ENCODE measurements around the gene KCNH1. TPM values are rescaled to one million over a fixed set of nuclear protein-coding genes. Genes with fewer than 3 reads are reported as not detected.

The KCNH1 gene
- total RNA-seq, 1 experiment from 2014 or later: 0.17 TPM

DNA sequence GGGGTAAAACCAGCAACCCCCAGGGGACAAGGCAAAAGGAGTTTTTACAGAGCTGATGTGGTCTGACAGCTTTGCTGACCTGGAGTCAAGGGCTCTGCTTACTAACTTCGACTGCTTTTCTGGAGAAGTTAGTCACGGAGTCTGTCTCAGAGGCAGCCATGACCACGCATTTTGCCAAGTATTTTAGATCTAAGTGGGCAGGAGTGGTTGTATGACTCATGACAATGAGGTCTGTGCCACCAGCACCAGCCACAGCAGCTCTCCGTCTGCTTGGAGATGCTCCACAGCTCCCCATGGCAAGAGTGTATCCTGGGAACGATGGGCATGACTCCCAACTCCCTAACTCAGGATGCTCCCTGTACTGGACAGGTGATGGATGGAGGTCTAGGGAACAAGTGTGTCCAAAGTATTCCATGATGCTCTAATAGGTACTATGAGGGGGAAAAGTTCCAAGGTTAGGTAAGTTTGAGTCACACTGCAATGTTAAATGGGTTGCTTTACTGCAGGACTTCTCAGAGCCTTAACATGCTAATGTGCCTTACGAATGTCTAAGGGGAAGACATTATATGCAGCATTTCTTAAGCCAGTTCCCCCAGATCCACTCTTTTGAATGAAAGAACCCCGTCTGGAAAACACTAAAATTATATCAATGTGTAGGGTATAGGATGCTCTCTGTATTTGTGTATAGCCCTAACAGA, 446.2 kb downstream of the KCNH1 start:
- H3K36me3 Mint-ChIP-seq: no peaks in the 10 kb centered on the region
- H3K9me3 Mint-ChIP-seq: no peaks in the 10 kb centered on the region
- no peak for DNase-seq (ENCODE audit: low spot score)
- no peaks in the 10 kb centered on the region for H3K27me3 Mint-ChIP-seq (ENCODE audit: low read depth)
- no peak overlapping the region for H3K4me3 Mint-ChIP-seq
- no peaks in the 10 kb centered on the region for H3K4me1 Mint-ChIP-seq
- no peak overlapping the region for H3K27ac Mint-ChIP-seq
- TF ChIP-seq, protein P1, sequence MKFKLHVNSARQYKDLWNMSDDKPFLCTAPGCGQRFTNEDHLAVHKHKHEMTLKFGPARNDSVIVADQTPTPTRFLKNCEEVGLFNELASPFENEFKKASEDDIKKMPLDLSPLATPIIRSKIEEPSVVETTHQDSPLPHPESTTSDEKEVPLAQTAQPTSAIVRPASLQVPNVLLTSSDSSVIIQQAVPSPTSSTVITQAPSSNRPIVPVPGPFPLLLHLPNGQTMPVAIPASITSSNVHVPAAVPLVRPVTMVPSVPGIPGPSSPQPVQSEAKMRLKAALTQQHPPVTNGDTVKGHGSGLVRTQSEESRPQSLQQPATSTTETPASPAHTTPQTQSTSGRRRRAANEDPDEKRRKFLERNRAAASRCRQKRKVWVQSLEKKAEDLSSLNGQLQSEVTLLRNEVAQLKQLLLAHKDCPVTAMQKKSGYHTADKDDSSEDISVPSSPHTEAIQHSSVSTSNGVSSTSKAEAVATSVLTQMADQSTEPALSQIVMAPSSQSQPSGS (CRISPR knock-in tag; IDR thresholded peaks at IDR 0.05; ENCODE audit: borderline replicate concordance, low read depth): no peak
- no peak for TF ChIP-seq PRRX2 (CRISPR knock-in tag; IDR thresholded peaks at IDR 0.05)
- TF ChIP-seq NFATC4 (CRISPR knock-in tag; IDR thresholded peaks at IDR 0.05): no peak
- TF ChIP-seq ESRRA (CRISPR knock-in tag; IDR thresholded peaks at IDR 0.05; ENCODE audit: borderline replicate concordance): no peak
- no peak for TF ChIP-seq ETV6 (CRISPR knock-in tag; IDR thresholded peaks at IDR 0.05)
- TF ChIP-seq, protein P2, sequence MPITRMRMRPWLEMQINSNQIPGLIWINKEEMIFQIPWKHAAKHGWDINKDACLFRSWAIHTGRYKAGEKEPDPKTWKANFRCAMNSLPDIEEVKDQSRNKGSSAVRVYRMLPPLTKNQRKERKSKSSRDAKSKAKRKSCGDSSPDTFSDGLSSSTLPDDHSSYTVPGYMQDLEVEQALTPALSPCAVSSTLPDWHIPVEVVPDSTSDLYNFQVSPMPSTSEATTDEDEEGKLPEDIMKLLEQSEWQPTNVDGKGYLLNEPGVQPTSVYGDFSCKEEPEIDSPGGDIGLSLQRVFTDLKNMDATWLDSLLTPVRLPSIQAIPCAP (CRISPR knock-in tag; IDR thresholded peaks at IDR 0.05): no peak
- no peak for TF ChIP-seq MYBL2 (CRISPR knock-in tag; IDR thresholded peaks at IDR 0.05)
- TF ChIP-seq, protein P3, sequence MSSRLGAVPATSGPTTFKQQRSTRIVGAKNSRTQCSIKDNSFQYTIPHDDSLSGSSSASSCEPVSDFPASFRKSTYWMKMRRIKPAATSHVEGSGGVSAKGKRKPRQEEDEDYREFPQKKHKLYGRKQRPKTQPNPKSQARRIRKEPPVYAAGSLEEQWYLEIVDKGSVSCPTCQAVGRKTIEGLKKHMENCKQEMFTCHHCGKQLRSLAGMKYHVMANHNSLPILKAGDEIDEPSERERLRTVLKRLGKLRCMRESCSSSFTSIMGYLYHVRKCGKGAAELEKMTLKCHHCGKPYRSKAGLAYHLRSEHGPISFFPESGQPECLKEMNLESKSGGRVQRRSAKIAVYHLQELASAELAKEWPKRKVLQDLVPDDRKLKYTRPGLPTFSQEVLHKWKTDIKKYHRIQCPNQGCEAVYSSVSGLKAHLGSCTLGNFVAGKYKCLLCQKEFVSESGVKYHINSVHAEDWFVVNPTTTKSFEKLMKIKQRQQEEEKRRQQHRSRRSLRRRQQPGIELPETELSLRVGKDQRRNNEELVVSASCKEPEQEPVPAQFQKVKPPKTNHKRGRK (CRISPR knock-in tag; IDR thresholded peaks at IDR 0.05; ENCODE audit: borderline replicate concordance): no peak
- TF ChIP-seq TEAD1 (CRISPR knock-in tag; IDR thresholded peaks at IDR 0.05): no peak
- no peak for TF ChIP-seq ZNF396 (CRISPR knock-in tag; IDR thresholded peaks at IDR 0.05; ENCODE audit: borderline replicate concordance)
- no peak for TF ChIP-seq KAT7 (CRISPR knock-in tag; IDR thresholded peaks at IDR 0.05; ENCODE audit: borderline replicate concordance)
- no peak for ATAC-seq
- ChIA-PET POLR2A (no interaction called here), CTCF (no interaction called here)

DNA sequence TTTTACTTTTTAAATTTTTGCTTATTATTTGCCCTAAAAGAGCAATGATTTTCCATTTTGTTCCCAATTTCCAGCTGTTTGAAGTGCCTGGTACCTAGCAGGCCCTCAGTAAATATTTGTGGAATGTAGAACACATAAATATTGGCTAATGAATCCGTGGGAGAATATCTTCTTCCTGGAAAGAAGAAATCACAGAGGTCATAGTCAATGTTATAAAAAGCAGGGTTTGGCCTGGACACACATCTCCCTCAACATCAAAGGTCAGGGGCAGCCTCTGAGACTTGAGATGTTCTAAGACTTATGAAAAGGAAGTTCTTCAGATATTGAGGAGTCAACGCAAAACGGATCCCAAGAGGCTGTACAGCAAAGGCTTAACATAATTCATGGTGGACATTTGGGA, 447.1 kb downstream of the KCNH1 start:
- no peaks in the 10 kb centered on the region for H3K9me3 Mint-ChIP-seq
- CTCF ChIA-PET: no interaction called here
- TF ChIP-seq SMAD3 (CRISPR knock-in tag; IDR thresholded peaks at IDR 0.05; ENCODE audit: borderline replicate concordance): no peak
- TF ChIP-seq, protein P4, sequence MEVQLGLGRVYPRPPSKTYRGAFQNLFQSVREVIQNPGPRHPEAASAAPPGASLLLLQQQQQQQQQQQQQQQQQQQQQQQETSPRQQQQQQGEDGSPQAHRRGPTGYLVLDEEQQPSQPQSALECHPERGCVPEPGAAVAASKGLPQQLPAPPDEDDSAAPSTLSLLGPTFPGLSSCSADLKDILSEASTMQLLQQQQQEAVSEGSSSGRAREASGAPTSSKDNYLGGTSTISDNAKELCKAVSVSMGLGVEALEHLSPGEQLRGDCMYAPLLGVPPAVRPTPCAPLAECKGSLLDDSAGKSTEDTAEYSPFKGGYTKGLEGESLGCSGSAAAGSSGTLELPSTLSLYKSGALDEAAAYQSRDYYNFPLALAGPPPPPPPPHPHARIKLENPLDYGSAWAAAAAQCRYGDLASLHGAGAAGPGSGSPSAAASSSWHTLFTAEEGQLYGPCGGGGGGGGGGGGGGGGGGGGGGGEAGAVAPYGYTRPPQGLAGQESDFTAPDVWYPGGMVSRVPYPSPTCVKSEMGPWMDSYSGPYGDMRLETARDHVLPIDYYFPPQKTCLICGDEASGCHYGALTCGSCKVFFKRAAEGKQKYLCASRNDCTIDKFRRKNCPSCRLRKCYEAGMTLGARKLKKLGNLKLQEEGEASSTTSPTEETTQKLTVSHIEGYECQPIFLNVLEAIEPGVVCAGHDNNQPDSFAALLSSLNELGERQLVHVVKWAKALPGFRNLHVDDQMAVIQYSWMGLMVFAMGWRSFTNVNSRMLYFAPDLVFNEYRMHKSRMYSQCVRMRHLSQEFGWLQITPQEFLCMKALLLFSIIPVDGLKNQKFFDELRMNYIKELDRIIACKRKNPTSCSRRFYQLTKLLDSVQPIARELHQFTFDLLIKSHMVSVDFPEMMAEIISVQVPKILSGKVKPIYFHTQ (CRISPR knock-in tag; IDR thresholded peaks at IDR 0.05): no peak
- TF ChIP-seq, protein P5, sequence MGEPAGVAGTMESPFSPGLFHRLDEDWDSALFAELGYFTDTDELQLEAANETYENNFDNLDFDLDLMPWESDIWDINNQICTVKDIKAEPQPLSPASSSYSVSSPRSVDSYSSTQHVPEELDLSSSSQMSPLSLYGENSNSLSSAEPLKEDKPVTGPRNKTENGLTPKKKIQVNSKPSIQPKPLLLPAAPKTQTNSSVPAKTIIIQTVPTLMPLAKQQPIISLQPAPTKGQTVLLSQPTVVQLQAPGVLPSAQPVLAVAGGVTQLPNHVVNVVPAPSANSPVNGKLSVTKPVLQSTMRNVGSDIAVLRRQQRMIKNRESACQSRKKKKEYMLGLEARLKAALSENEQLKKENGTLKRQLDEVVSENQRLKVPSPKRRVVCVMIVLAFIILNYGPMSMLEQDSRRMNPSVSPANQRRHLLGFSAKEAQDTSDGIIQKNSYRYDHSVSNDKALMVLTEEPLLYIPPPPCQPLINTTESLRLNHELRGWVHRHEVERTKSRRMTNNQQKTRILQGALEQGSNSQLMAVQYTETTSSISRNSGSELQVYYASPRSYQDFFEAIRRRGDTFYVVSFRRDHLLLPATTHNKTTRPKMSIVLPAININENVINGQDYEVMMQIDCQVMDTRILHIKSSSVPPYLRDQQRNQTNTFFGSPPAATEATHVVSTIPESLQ (CRISPR knock-in tag; IDR thresholded peaks at IDR 0.05): no peak
- no peak for TF ChIP-seq ZNF317 (CRISPR knock-in tag; IDR thresholded peaks at IDR 0.05; ENCODE audit: borderline replicate concordance, low read depth)
- no peak for TF ChIP-seq MXD4 (CRISPR knock-in tag; IDR thresholded peaks at IDR 0.05; ENCODE audit: borderline replicate concordance)
- TF ChIP-seq CREB1 (CRISPR knock-in tag; IDR thresholded peaks at IDR 0.05): no peak
- TF ChIP-seq ZBTB21 (CRISPR knock-in tag; IDR thresholded peaks at IDR 0.05; ENCODE audit: borderline replicate concordance): no peak
- no peak for TF ChIP-seq KAT7 (CRISPR knock-in tag; IDR thresholded peaks at IDR 0.05; ENCODE audit: borderline replicate concordance)
- no peak for TF ChIP-seq CREM (CRISPR knock-in tag; IDR thresholded peaks at IDR 0.05)
- TF ChIP-seq ZNF423 (CRISPR knock-in tag; IDR thresholded peaks at IDR 0.05): no peak
- no peak for TF ChIP-seq HMGA2 (CRISPR knock-in tag; IDR thresholded peaks at IDR 0.05)
- no peak overlapping the region for H3K27ac Mint-ChIP-seq
- H3K36me3 Mint-ChIP-seq: no peaks in the 10 kb centered on the region
- H3K4me1 Mint-ChIP-seq: no peaks in the 10 kb centered on the region
- ATAC-seq (no peak), DNase-seq (ENCODE audit: low spot score) (no peak)
- no peaks in the 10 kb centered on the region for H3K27me3 Mint-ChIP-seq (ENCODE audit: low read depth)
- H3K4me3 Mint-ChIP-seq: no peak overlapping the region
- POLR2A ChIA-PET: no interaction called here
